SU-DHL-6 (cell line): Measurements from ENCODE around the gene MRFAP1.

Experiments used
- CTCF ChIP-seq: fragments of 200-600 bp; sonication (generic); IDR thresholded peaks from one replicate; pipeline ENCODE4 v1.5.1; 2017; ENCODE audit warnings: antibody characterized with exemption, mild to moderate bottlenecking, low read length, moderate library complexity; ENCODE audit not compliant: insufficient read depth, poor library complexity, severe bottlenecking
- EZH2phosphoT487 ChIP-seq: fragments of 200-600 bp; sonication (generic), shearing (Covaris generic); conservative IDR thresholded peaks from 2 replicates; pipeline ENCODE4 v1.6.1; 2018; ENCODE audit warnings: mild to moderate bottlenecking, antibody characterized with exemption, low read length, moderate library complexity, mixed read lengths

- TF ChIP-seq CTCF (no peak), EZH2phosphoT487 (no peak)
Observed at GRCh38 chr4:6657242-6658208, 17.0 kb downstream of the MRFAP1 start.
